ENCODE data around the gene NFIC. TPM values are rescaled to one million over a fixed set of nuclear protein-coding genes. Genes with fewer than 3 reads are reported as not detected.

Gene NFIC
- total RNA-seq, 1 experiment from 2014 or later = 8.0 TPM

GRCh38 chr19:3459089-3459881, 92.9 kb downstream of the NFIC start:
- Mint-ChIP-seq H3K27ac (no peak overlapping the region), H3K4me1 (peaks cover 14 to 27% of the 10 kb centered on the region in 2 experiments), H3K9me3 (no peaks in the 10 kb centered on the region), H3K36me3 (ENCODE audit: insufficient read depth in 1 of 3, low read depth in 3 of 3) (no peaks in the 10 kb centered on the region), H3K27me3 (ENCODE audit: low read depth) (peaks cover 67% of the 10 kb centered on the region), H3K4me3 (peak overlapping the region; percentile 19 to 73; a peak in 4 of 5 replicates)
- Histone ChIP-seq H2BK12ac (ENCODE audit: insufficient read length, low read depth, low read length) (no peak overlapping the region), H2AK5ac (ENCODE audit: insufficient read length, low read length) (no peak overlapping the region), H3K18ac (ENCODE audit: insufficient read length, low read depth, low read length) (no peak overlapping the region), H4K91ac (ENCODE audit: insufficient read length, low read depth, low read length) (no peak overlapping the region), H3K9me3 (ENCODE audit: control insufficient read depth, low read depth, low read length) (no peaks in the 10 kb centered on the region), H3K27ac (ENCODE audit: insufficient read length, low read depth, low read length) (no peak overlapping the region), H3K27me3 (ENCODE audit: insufficient read depth, low read length) (peaks cover 17% of the 10 kb centered on the region), H3K4me1 (ENCODE audit: insufficient read depth, low read length) (no peaks in the 10 kb centered on the region; the same call in 1 of the 2 replicates), H2BK20ac (ENCODE audit: low read depth, low read length, poor library complexity, severe bottlenecking) (no peak overlapping the region), H3K14ac (ENCODE audit: insufficient read depth, low read length) (no peak overlapping the region), H3K79me2 (ENCODE audit: insufficient read depth, low read length) (no peaks in the 10 kb centered on the region), H2BK15ac (ENCODE audit: low read depth, low read length) (no peak overlapping the region), H3K56ac (ENCODE audit: insufficient read length, low read depth, low read length) (no peak overlapping the region), H2AFZ (ENCODE audit: low read length) (no peak overlapping the region), H3K79me1 (ENCODE audit: insufficient read depth, low read depth, low read length, poor library complexity, severe bottlenecking) (no peaks in the 10 kb centered on the region), H4K20me1 (ENCODE audit: control insufficient read depth, insufficient read depth, insufficient read length) (peaks cover under 1% of the 10 kb centered on the region), H2BK5ac (ENCODE audit: insufficient read length, low read length) (no peak overlapping the region), H3K23ac (ENCODE audit: insufficient read length, low read depth, low read length) (no peak overlapping the region), H3K4ac (ENCODE audit: low read depth, low read length) (no peak overlapping the region), H3K23me2 (ENCODE audit: insufficient read length, low read depth, low read length, poor library complexity, severe bottlenecking) (peaks cover 3% of the 10 kb centered on the region), H3K4me2 (ENCODE audit: insufficient read depth, insufficient read length, low read length) (peak overlapping the region; percentile 5), H4K8ac (replicated peaks; ENCODE audit: insufficient read length, low read depth, low read length) (no peak overlapping the region), H3K9ac (ENCODE audit: extremely low read depth, insufficient read length, low read length) (no peak overlapping the region), H2BK120ac (ENCODE audit: low read depth, low read length, poor library complexity, severe bottlenecking) (no peak overlapping the region), H3T11ph (ENCODE audit: low read length) (no peak overlapping the region), H4K5ac (ENCODE audit: insufficient read length, low read depth, low read length) (no peak overlapping the region)
- TF ChIP-seq, protein P1, sequence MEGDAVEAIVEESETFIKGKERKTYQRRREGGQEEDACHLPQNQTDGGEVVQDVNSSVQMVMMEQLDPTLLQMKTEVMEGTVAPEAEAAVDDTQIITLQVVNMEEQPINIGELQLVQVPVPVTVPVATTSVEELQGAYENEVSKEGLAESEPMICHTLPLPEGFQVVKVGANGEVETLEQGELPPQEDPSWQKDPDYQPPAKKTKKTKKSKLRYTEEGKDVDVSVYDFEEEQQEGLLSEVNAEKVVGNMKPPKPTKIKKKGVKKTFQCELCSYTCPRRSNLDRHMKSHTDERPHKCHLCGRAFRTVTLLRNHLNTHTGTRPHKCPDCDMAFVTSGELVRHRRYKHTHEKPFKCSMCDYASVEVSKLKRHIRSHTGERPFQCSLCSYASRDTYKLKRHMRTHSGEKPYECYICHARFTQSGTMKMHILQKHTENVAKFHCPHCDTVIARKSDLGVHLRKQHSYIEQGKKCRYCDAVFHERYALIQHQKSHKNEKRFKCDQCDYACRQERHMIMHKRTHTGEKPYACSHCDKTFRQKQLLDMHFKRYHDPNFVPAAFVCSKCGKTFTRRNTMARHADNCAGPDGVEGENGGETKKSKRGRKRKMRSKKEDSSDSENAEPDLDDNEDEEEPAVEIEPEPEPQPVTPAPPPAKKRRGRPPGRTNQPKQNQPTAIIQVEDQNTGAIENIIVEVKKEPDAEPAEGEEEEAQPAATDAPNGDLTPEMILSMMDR (conservative IDR thresholded peaks at IDR 0.05) = no peak
- no CpG with 5 or more reads among the region's 26 CpGs for WGBS (ENCODE audit: extremely low coverage, insufficient read length, low lambda C conversion rate)
- DNase-seq = peak; percentile 78
